NCI-H2196 (cell line): Measurements from ENCODE around the gene PLTP.
"Not testable (repeated sequence)": the region's sequence is repeated elsewhere in the genome, so short reads cannot be mapped to it uniquely, and the experiment has no call there.

ENCODE experiments used
- DNase-seq: peaks from one replicate; lab custom pipeline; 2025; ENCODE audit not compliant: unreplicated experiment; lab: John Stamatoyannopoulos, UW

PLTP gene

GRCh38 chr20:45901332-45901731, 10.6 kb downstream of the PLTP start:
- not testable (repeated sequence) for DNase-seq

GRCh38 chr20:45899046-45899835, 12.7 kb downstream of the PLTP start:
- DNase-seq = no peak

- DNase-seq = no peak
Measured at GRCh38 chr20:45898285-45898684, 13.7 kb downstream of the PLTP start.

GRCh38 chr20:45897692-45898091, 14.3 kb downstream of the PLTP start:
- DNase-seq = no peak

GRCh38 chr20:45897289-45897688, 14.7 kb downstream of the PLTP start:
- no peak for DNase-seq

- DNase-seq = no peak
Measured at GRCh38 chr20:45896641-45897161, 15.3 kb downstream of the PLTP start.

GRCh38 chr20:45894797-45895196, 17.2 kb downstream of the PLTP start:
- DNase-seq = no peak

- DNase-seq = no peak
Measured at GRCh38 chr20:45893831-45894230, 18.1 kb downstream of the PLTP start.

GRCh38 chr20:45892828-45893500, 19.0 kb downstream of the PLTP start:
- no peak for DNase-seq

GRCh38 chr20:45892049-45892825, 19.7 kb downstream of the PLTP start:
- DNase-seq = peak; percentile 21

- DNase-seq = peak; percentile 85
Measured at GRCh38 chr20:45890985-45891983, 20.7 kb downstream of the PLTP start, which contains the start of the genes CTSA and NEURL2. TSS of gene CTSA (plus strand) at chr20:45891335. CDS start at chr20:45891569, 234 bp downstream. TSS of gene NEURL2 (minus strand) at chr20:45891208. CDS start at chr20:45890991, 217 bp downstream.

- peak; percentile 30 for DNase-seq
Measured at GRCh38 chr20:45890077-45890984, 21.6 kb downstream of the PLTP start.

GRCh38 chr20:45888681-45889080, 23.3 kb downstream of the PLTP start:
- no peak for DNase-seq

GRCh38 chr20:45887346-45887715, 24.6 kb downstream of the PLTP start, which contains the start of gene SPATA25:
TSS of gene SPATA25 (minus strand) at chr20:45887622. CDS start at chr20:45887590, 32 bp downstream.
- DNase-seq = no peak

GRCh38 chr20:45886590-45887345, 25.2 kb downstream of the PLTP start:
- DNase-seq = no peak

GRCh38 chr20:45883100-45883469, 28.9 kb downstream of the PLTP start:
- no peak for DNase-seq

- no peak for DNase-seq
Measured at GRCh38 chr20:45882469-45883099, 29.4 kb downstream of the PLTP start.
